Embryonic facial prominence (tissue), 1 donor: Measurements from ENCODE around the gene AKAP3.

Experiments used
- DNase-seq: peaks from one replicate; pipeline ENCODE4 v3.0.0-alpha.2; 2016; ENCODE audit errors: extremely low spot score

The AKAP3 gene

DNA sequence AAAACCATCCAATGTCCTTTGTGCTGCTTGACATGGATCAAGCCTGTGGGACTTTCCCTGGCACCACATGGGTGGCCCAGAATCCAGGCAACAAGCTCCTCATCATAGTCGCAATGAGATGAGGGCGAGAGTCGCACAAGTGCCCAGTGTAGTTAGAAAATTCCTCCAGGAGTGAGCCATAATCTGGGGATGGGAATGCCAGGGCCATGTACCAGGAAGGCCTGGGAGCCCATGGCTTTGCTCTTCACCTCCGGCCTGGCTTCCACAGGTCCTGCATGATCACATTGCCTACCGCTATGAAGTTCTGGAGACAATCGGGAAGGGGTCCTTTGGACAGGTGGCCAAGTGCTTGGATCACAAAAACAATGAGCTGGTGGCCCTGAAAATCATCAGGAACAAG lies 53.0 kb downstream of the AKAP3 start:
- no peak for DNase-seq

DNA sequence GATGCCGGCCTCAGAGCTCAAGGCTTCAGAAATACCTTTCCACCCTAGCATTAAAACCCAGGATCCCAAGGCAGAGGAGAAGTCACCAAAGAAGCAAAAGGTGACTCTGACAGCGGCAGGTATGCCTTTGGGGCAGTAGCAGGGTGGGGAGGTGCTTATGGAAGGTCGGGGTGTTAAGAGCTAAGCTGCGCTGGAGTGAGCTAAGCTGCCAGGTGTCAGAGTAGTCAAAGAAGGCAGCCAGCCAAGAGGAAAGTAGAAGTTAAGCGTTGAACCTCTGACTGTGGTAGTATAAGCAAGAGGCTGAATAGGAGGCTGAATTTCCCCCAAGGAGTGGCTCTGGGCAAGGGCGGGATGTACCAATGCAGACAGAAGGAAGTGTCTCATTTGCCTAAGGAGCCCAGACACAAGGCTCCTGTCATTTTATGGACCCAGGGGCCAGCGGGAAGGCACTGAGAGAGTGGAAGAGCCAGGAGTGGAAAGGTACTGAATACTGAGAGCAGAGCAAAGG lies 57.6 kb downstream of the AKAP3 start:
- DNase-seq, result no peak

- no peak for DNase-seq
Measured at GRCh38 chr12:4589941-4590340, 58.9 kb downstream of the AKAP3 start.

GRCh38 chr12:4588916-4589315 lies 59.9 kb downstream of the AKAP3 start:
- no peak for DNase-seq

DNA sequence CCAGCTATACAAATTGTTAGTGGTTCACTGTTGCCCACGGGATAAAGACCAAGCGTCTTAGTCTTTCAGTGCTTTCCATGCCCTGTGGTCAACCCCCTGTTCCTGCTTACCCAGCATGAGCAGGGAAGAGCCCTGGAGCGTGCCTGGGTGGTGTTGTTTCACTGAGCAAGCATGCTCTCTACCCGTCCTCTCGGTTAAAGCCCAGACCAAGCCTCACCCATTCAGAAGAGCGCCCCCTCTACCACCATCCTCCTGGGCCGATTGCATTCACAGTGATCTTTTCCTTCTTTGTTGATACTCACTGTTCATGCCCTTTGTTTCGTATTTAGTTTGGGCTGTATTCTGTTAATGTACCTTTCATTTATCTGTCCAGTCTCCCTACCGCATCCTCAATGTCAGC lies 61.7 kb downstream of the AKAP3 start:
- no peak for DNase-seq

DNA sequence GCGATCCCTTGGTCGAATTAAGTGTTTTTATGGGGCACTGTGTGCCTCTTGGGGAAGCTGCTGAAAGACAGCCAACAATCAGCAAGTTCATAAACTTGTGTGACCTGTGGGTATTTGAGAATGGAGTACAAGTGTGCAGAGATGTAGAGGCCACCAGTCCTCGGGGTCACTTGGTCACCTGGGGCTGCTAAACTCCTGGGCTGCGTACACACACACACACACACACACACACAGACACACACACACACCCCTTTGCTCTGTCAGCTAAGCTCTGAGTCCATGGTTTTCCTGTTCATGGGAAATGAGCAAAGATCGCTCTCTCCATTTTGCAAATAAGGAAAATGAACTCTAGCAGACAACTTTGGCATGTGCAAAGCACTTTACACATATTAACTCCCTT lies 62.4 kb downstream of the AKAP3 start:
- no peak for DNase-seq

DNA sequence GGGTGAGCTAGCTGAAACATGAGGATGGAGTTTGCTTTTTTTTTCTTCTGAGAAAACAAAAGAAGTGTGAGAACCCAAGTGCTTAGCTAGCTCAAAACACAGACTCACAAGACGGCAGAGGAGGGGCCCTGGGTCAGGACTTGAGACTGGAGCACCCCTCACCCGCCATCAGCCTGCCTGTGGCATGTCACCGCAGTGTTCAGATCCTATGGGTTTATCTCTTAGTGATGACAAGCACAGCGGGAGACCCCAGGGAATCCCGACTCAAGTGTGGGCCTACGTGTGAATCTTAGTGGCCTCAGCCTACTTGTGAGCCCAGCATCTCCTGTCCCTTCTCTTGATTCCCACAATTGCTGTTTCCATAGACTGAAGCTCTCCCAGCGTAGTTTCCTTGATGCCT lies 64.0 kb downstream of the AKAP3 start:
- no peak for DNase-seq

DNA sequence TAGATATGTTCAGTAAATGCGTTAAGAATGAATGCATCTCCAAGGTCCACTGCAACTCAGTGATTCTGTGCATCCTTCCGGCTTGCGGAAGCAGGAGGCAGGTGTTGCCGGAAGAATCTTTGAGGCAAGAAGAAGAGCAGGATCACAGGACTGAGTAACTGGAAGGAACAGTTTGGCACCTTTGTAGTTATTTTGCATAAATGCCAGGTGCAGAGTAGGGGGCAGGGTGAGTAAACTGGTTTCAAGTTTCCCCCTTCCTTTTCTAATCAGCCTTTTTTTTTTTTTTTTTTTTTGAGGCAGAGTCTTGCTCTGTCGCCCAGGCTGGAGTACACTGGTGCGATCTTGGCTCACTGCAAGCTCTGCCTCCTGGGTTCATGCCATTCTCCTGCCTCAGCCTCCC lies 64.6 kb downstream of the AKAP3 start:
- DNase-seq, result no peak

DNA sequence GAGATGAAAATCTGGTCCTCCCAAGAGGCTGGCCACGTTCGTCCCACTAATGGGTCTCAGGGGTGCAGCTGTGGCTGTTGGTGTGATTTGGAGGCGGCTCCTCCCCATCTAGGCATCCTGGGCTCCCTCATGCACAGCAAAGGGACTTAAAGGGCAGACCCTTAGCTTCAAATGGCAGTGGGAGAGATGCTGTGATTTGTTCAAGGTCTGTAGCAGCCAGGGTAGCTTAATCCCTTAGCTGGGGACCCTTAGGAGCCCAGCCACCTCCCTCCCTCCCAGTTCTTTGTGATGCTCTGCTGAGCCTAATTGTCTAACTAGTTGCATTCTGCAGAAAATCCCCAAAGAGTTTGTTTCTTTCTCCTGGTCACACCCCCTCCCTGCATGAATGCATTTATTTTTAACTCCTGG lies 68.6 kb downstream of the AKAP3 start:
- no peak for DNase-seq

GRCh38 chr12:4579305-4580102 lies 69.3 kb downstream of the AKAP3 start:
- no peak for DNase-seq

DNA sequence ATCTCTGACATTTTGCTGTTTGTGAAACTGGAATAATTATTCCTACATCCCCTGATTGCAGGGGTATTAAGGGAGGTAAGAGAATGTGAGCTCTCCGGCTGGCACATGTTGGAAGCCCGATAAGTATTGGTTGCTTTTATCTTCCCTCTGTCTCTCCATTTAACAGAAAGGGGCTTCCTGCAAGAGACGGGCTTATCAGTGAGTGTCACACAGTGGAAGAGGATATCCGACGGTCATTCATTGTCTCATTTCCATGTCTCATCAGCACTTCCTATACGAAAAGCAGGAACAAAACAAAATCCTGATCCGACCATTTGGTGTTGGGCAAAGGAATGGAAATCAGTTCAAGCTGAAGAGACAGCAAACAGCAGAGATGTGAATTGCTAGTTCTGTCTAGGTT lies 76.2 kb downstream of the AKAP3 start:
- no peak for DNase-seq

- no peak for DNase-seq
Measured at GRCh38 chr12:4569261-4569660, 79.6 kb downstream of the AKAP3 start.

- DNase-seq, result no peak
Measured at GRCh38 chr12:4567073-4567881, 81.6 kb downstream of the AKAP3 start.

- no peak for DNase-seq
Measured at GRCh38 chr12:4566474-4566873, 82.4 kb downstream of the AKAP3 start.
